Peyer's patch (tissue), 4 donors: ENCODE results near the gene AMZ1.

Source experiments
- POLR2A ChIP-seq, 2 donors: fragments of 450-650 bp; IDR thresholded peaks; one replicate each; pipeline ENCODE4 v1.5.1; 2017; ENCODE audit warnings: antibody characterized with exemption in 2 of 2, mild to moderate bottlenecking in 2 of 2, moderate library complexity in 2 of 2
- TF ChIP-seq, protein P1 (sequence below), 6 experiments: fragments of 450-650 bp in 4 of 6; fragments of 200-600 bp in 2 of 6; sonication (generic) in 1 of 6; IDR thresholded peaks; one replicate each; pipeline ENCODE4 v1.5.1; 2017 to 2019; ENCODE audit warnings: antibody characterized with exemption in 6 of 6, mild to moderate bottlenecking in 3 of 6, moderate library complexity in 1 of 6

DNA sequence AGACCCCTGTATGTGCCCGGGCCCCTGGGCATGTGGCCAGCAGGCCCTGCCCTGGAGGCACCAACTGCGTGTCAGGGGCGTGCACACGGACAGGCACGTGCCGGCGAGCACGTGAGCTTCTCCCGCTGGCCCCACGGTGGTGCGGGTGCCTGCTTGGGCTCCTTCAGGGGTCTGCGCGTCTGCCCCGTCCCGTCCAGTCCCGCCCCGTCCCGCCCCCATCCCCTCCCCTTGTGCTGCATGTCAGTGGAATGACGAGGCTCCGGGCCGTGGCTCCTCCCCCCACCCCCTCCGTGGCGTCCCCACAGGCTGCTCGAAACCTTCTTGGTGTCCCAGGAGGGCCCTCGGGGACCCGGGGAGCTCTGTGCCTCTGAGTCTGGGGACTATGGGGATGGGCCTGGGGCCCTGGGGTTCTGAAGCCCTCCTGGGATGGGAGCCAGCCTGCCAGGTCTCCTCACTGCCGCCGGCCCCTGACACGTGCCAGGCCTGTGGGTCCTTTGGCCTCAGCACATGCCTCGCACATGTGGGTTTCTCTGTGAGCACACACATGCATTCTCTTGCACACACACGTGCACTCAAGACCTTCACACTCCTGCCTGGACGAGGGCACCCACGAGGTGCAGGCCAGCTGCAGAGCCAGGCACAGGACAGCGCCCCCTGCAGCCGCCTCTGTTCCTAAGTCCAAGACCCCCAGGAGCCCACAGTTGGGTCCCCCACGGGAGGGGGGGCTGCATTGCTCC is 27.5 kb upstream of the AMZ1 start:
- TF ChIP-seq, protein P1, sequence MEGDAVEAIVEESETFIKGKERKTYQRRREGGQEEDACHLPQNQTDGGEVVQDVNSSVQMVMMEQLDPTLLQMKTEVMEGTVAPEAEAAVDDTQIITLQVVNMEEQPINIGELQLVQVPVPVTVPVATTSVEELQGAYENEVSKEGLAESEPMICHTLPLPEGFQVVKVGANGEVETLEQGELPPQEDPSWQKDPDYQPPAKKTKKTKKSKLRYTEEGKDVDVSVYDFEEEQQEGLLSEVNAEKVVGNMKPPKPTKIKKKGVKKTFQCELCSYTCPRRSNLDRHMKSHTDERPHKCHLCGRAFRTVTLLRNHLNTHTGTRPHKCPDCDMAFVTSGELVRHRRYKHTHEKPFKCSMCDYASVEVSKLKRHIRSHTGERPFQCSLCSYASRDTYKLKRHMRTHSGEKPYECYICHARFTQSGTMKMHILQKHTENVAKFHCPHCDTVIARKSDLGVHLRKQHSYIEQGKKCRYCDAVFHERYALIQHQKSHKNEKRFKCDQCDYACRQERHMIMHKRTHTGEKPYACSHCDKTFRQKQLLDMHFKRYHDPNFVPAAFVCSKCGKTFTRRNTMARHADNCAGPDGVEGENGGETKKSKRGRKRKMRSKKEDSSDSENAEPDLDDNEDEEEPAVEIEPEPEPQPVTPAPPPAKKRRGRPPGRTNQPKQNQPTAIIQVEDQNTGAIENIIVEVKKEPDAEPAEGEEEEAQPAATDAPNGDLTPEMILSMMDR (IDR thresholded peaks at IDR 0.05), result peak in 2 of 6 experiments; percentile 6 to 10
- TF ChIP-seq POLR2A (IDR thresholded peaks at IDR 0.05), result no peak
